Endothelial cell of umbilical vein (primary cell): ENCODE measurements around the gene PRR9. TPM values are rescaled to one million over a fixed set of nuclear protein-coding genes. Genes with fewer than 3 reads are reported as not detected.

Source experiments
- BruUV-seq: library from RNA; stranded (reverse); fragments of 400-500 nt; replicated peaks from 2 replicates; lab custom pipeline; 2021; lab: Mats Ljungman, UMichigan
- CTCF ChIA-PET: fragments of 300-600, 350-600 bp; sonication (Branson Sonifier 250); formaldehyde crosslinking; loops from one replicate; lab custom pipeline; 2021; ENCODE audit warnings: antibody characterized with exemption, inconsistent platforms; lab: Charles Lee
- POLR2A ChIA-PET: fragments of 300-600, 350-600 bp; sonication (Branson Sonifier 250); formaldehyde crosslinking; loops from one replicate; lab custom pipeline; 2021; ENCODE audit warnings: antibody characterized with exemption, inconsistent platforms; lab: Charles Lee
- DNase-seq: peaks from one replicate; pipeline ENCODE4 v3.0.0-alpha.2; 2011; ENCODE audit warnings: low read depth, low spot score
- FAIRE-seq: peaks from 2 replicates; lab custom pipeline; 2011; peaks lifted over from hg19 to GRCh38; lab: Jason Lieb, UNC
- H2AFZ ChIP-seq: 2 replicates; pipeline ENCODE4 v1.6.0; 2012; ENCODE audit warnings: low read depth, low read length, control low read depth, inconsistent platforms
- H3K27ac ChIP-seq: 2 replicates; pipeline ENCODE4 v1.5.1; 2011; ENCODE audit warnings: low read depth, mild to moderate bottlenecking, control low read depth, low read length, moderate library complexity; ENCODE audit not compliant: insufficient read depth
- H3K27me3 ChIP-seq, 2 experiments: 2 replicates each; pipeline versions ENCODE4 v1.6.0 to v1.6.1; 2011; ENCODE audit warnings: low read length in 2 of 2, mixed read lengths in 1 of 2; ENCODE audit not compliant: control insufficient read depth in 2 of 2, insufficient read depth in 2 of 2
- H3K36me3 ChIP-seq, 2 experiments: 2 replicates in 1 of 2; 3 replicates in 1 of 2; pipeline ENCODE4 v1.5.1; 2011; ENCODE audit warnings: low read length in 2 of 2, mild to moderate bottlenecking in 1 of 2, moderate library complexity in 1 of 2; ENCODE audit not compliant: control insufficient read depth in 2 of 2, insufficient read depth in 2 of 2; ENCODE audit errors: extremely low read depth in 1 of 2
- H3K4me1 ChIP-seq: 3 replicates; pipeline ENCODE4 v1.5.1; 2011; ENCODE audit warnings: mild to moderate bottlenecking, low read length; ENCODE audit not compliant: control insufficient read depth, insufficient read depth; ENCODE audit errors: extremely low read depth
- H3K4me2 ChIP-seq: 2 replicates; pipeline ENCODE4 v1.6.1; 2011; ENCODE audit warnings: low read length, control low read depth, mixed read lengths; ENCODE audit not compliant: insufficient read depth
- H3K4me3 ChIP-seq, 3 experiments: fragments of 200-600 bp in 1 of 3; sonication (generic), shearing (Covaris generic) in 1 of 3; replicated peaks in 1 of 3; 2 replicates each; pipeline ENCODE4 v1.5.1; 2011 to 2016; ENCODE audit warnings: control low read depth in 3 of 3, low read length in 3 of 3, mild to moderate bottlenecking in 2 of 3, inconsistent platforms in 1 of 3, low read depth in 1 of 3, moderate library complexity in 1 of 3; ENCODE audit not compliant: insufficient read depth in 1 of 3
- H3K79me2 ChIP-seq: 2 replicates; pipeline ENCODE4 v1.6.0; 2012; ENCODE audit warnings: low read length, inconsistent platforms; ENCODE audit not compliant: control insufficient read depth, insufficient read depth
- H3K9ac ChIP-seq: replicated peaks from 2 replicates; pipeline ENCODE3; 2011; ENCODE audit warnings: low read length, control low read depth; ENCODE audit not compliant: insufficient read depth; ENCODE audit errors: extremely low read depth
- H3K9me1 ChIP-seq: replicated peaks from 3 replicates; pipeline ENCODE4 v1.6.0; 2011; ENCODE audit warnings: mild to moderate bottlenecking, low read length; ENCODE audit not compliant: control insufficient read depth, insufficient read depth; ENCODE audit errors: extremely low read depth
- H3K9me3 ChIP-seq: replicated peaks from 2 replicates; pipeline ENCODE4 v1.5.1; 2012; ENCODE audit warnings: low read length, inconsistent platforms; ENCODE audit not compliant: control insufficient read depth, insufficient read depth
- H4K20me1 ChIP-seq: replicated peaks from 2 replicates; pipeline ENCODE3; 2011; ENCODE audit warnings: mild to moderate bottlenecking, low read length; ENCODE audit not compliant: control insufficient read depth, insufficient read depth; ENCODE audit errors: extremely low read depth
- CTCF ChIP-seq, 2 donors: IDR thresholded peaks; 1 replicate in 1 of 2; 2 replicates in 1 of 2; pipeline ENCODE4 v1.5.1; 2011; ENCODE audit warnings: low read length in 2 of 2, mild to moderate bottlenecking in 2 of 2, moderate library complexity in 2 of 2, control low read depth in 1 of 2, inconsistent platforms in 1 of 2, low read depth in 1 of 2; ENCODE audit not compliant: insufficient read depth in 1 of 2; ENCODE audit errors: extremely low read depth in 1 of 2
- EZH2 ChIP-seq: IDR thresholded peaks from 2 replicates; pipeline ENCODE4 v1.6.1; 2012; ENCODE audit warnings: borderline replicate concordance, low read depth, mild to moderate bottlenecking, moderate library complexity, low read length, inconsistent platforms; ENCODE audit not compliant: severe bottlenecking
- FOS ChIP-seq: IDR thresholded peaks from 2 replicates; pipeline ENCODE4 v1.6.1; 2011; ENCODE audit warnings: mild to moderate bottlenecking, low read length, moderate library complexity, borderline replicate concordance; ENCODE audit not compliant: insufficient read depth
- GATA2 ChIP-seq: IDR thresholded peaks from 2 replicates; pipeline ENCODE4 v1.7.0; 2011; ENCODE audit warnings: low read depth, mild to moderate bottlenecking, moderate library complexity, mixed read lengths, low read length; ENCODE audit not compliant: insufficient read length, insufficient read depth
- JUN ChIP-seq: IDR thresholded peaks from 2 replicates; pipeline ENCODE4 v1.6.1; 2011; ENCODE audit warnings: borderline replicate concordance, low read depth; ENCODE audit not compliant: insufficient read length, insufficient read depth
- MAX ChIP-seq: IDR thresholded peaks from 2 replicates; pipeline ENCODE4 v1.6.1; 2011; ENCODE audit not compliant: insufficient read depth, insufficient read length
- MYC ChIP-seq: IDR thresholded peaks from one replicate; pipeline ENCODE4 v1.6.1; 2011; ENCODE audit warnings: mild to moderate bottlenecking, low read depth, low read length
- POLR2A ChIP-seq: IDR thresholded peaks from 2 replicates; pipeline ENCODE4 v1.6.1; 2012; ENCODE audit warnings: low read depth, mild to moderate bottlenecking, control low read depth, low read length
- POLR2AphosphoS5 ChIP-seq: IDR thresholded peaks from 2 replicates; pipeline ENCODE4 v1.6.1; 2012; ENCODE audit warnings: low read depth, mild to moderate bottlenecking, control low read depth, low read length, moderate library complexity; ENCODE audit not compliant: insufficient read depth
- dilution Hi-C: fragments of 300-500 bp; cut with MboI; formaldehyde crosslinking; loops from one replicate; pipeline ENCODE4 v1.15.0; 2019; ENCODE audit warnings: low sequenced_read_pairs; ENCODE audit not compliant: extremely low pct_ligation_motif_present
- intact Hi-C: fragments of 100-400 bp; cut with micrococcal nuclease; formaldehyde crosslinking; loops from one replicate; pipeline ENCODE4 v1.10.0; 2022
- polyA plus RNA-seq, 4 experiments: library from polyadenylated mRNA; depleted of rRNA in 3 of 4; stranded (reverse) in 3 of 4; unstranded in 1 of 4; fragments of >200 nt; gene quantifications; 2 replicates each; pipeline versions ENCODE4 v1.2.1 to v1.2.3, GENCODE V29; 2011 to 2012; ENCODE audit warnings: missing spikeins in 1 of 4
- total RNA-seq: library from RNA; stranded (reverse); gene quantifications from 2 replicates; pipeline ENCODE4 v1.2.3, GENCODE V29; 2021

Gene PRR9
- total and polyA plus RNA-seq, 2 donors (not counting 3 experiments of a cell fraction or from before 2014, with no cell fraction given) = not detected

DNA sequence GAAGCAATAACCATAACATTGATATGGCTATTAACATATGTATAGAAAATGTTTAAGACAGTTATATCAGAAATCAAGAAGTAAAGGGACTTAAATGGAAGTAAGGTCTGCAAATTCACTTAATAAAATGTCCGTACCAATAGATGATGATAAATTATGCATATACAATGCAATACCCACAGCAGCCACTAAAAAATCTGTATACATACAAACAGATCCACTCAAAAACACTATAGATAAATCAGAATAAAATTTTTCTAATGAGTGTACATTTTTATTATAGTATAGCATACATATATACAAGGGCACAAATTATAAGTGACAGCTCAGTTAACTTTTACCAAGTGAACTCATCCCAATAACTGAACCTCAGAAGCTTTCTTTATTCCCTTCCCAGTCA lies 48.1 kb downstream of the PRR9 start:
- no peaks in the 10 kb centered on the region for H4K20me1 ChIP-seq
- TF ChIP-seq MYC (no peak), JUN (no peak), CTCF (IDR thresholded peaks at IDR 0.05; ENCODE audit: extremely low read depth in 1 of 2, insufficient read depth in 1 of 2, low read depth in 1 of 2, low read length in 2 of 2) (no peak), POLR2AphosphoS5 (no peak), GATA2 (no peak), POLR2A (no peak), FOS (no peak), MAX (no peak), EZH2 (no peak)
- H3K4me2 ChIP-seq = no peak overlapping the region
- H3K9ac ChIP-seq = no peak overlapping the region
- no peaks in the 10 kb centered on the region for H3K9me3 ChIP-seq
- dilution Hi-C loops = no loop called here
- POLR2A ChIA-PET = no interaction called here
- no peak for DNase-seq
- BruUV-seq = no TSS peak
- H3K27ac ChIP-seq = no peak overlapping the region
- no peaks in the 10 kb centered on the region for H3K4me1 ChIP-seq
- no peak for FAIRE-seq
- H3K9me1 ChIP-seq = peaks cover 2% of the 10 kb centered on the region
- intact Hi-C loops = no loop called here
- no peaks in the 10 kb centered on the region for H3K36me3 ChIP-seq
- H2AFZ ChIP-seq = no peak overlapping the region
- no peaks in the 10 kb centered on the region for H3K79me2 ChIP-seq
- H3K4me3 ChIP-seq = no peak overlapping the region
- CTCF ChIA-PET = no interaction called here
- H3K27me3 ChIP-seq = peaks cover 24 to 35% of the 10 kb centered on the region in 2 experiments

Other genes with a start within 250 kb of the PRR9 start
- gene SPRR4, start 246.9 kb upstream of the PRR9 start, total RNA-seq = not detected in 2 replicates
- gene SPRR4, start 246.9 kb upstream of the PRR9 start, polyA plus RNA-seq = not detected in 2 replicates
- gene SPRR1A, start 233.5 kb upstream of the PRR9 start, total RNA-seq = not detected in 2 replicates
- gene SPRR1A, start 233.5 kb upstream of the PRR9 start, polyA plus RNA-seq = not detected in 2 replicates
- not detected in 2 replicates for gene SPRR3, start 215.8 kb upstream of the PRR9 start, total RNA-seq
- gene SPRR3, start 215.8 kb upstream of the PRR9 start, polyA plus RNA-seq = not detected in 2 replicates
- not detected in 2 replicates for gene SPRR1B, start 186.4 kb upstream of the PRR9 start, total RNA-seq
- gene SPRR1B, start 186.4 kb upstream of the PRR9 start, polyA plus RNA-seq = not detected in 2 replicates
- gene SPRR2D, start 176.5 kb upstream of the PRR9 start, total RNA-seq = not detected in 2 replicates
- gene SPRR2D, start 176.5 kb upstream of the PRR9 start, polyA plus RNA-seq = not detected in 2 replicates
- gene SPRR2A, start 160.1 kb upstream of the PRR9 start, total RNA-seq = not detected in 2 replicates
- gene SPRR2A, start 160.1 kb upstream of the PRR9 start, polyA plus RNA-seq = not detected in 2 replicates
- gene SPRR2B, start 146.0 kb upstream of the PRR9 start, total RNA-seq = not detected in 2 replicates
- gene SPRR2B, start 146.0 kb upstream of the PRR9 start, polyA plus RNA-seq = not detected in 2 replicates
- gene SPRR2E, start 123.1 kb upstream of the PRR9 start, total RNA-seq = not detected in 2 replicates
- not detected in 2 replicates for gene SPRR2E, start 123.1 kb upstream of the PRR9 start, polyA plus RNA-seq
- gene SPRR2F, start 104.1 kb upstream of the PRR9 start, total RNA-seq = not detected in 2 replicates
- gene SPRR2F, start 104.1 kb upstream of the PRR9 start, polyA plus RNA-seq = not detected in 2 replicates
- gene SPRR2G, start 66.7 kb upstream of the PRR9 start, total RNA-seq = not detected in 2 replicates
- gene SPRR2G, start 66.7 kb upstream of the PRR9 start, polyA plus RNA-seq = not detected in 2 replicates
- not detected in 2 replicates for gene LELP1, start 14.2 kb upstream of the PRR9 start, total RNA-seq
- not detected in 2 replicates for gene LELP1, start 14.2 kb upstream of the PRR9 start, polyA plus RNA-seq
- not detected in 2 replicates for gene LORICRIN, start 42.1 kb downstream of the PRR9 start, total RNA-seq
- gene LORICRIN, start 42.1 kb downstream of the PRR9 start, polyA plus RNA-seq = not detected in 2 replicates
- not detected in 2 replicates for gene PGLYRP3, start 95.4 kb downstream of the PRR9 start, total RNA-seq
- gene PGLYRP3, start 95.4 kb downstream of the PRR9 start, polyA plus RNA-seq = not detected in 2 replicates
- not detected in 2 replicates for gene PGLYRP4, start 131.3 kb downstream of the PRR9 start, total RNA-seq
- gene PGLYRP4, start 131.3 kb downstream of the PRR9 start, polyA plus RNA-seq = not detected in 2 replicates
- gene S100A9, start 140.3 kb downstream of the PRR9 start, total RNA-seq = not detected in 2 replicates
- not detected in 2 replicates for gene S100A9, start 140.3 kb downstream of the PRR9 start, polyA plus RNA-seq
- not detected in 2 replicates for gene S100A12, start 158.0 kb downstream of the PRR9 start, total RNA-seq
- gene S100A12, start 158.0 kb downstream of the PRR9 start, polyA plus RNA-seq = not detected in 2 replicates
- not detected in 2 replicates for gene S100A8, start 173.5 kb downstream of the PRR9 start, total RNA-seq
- gene S100A8, start 173.5 kb downstream of the PRR9 start, polyA plus RNA-seq = not detected in 2 replicates
- gene S100A7A, start 198.9 kb downstream of the PRR9 start, total RNA-seq = not detected in 2 replicates
- gene S100A7A, start 198.9 kb downstream of the PRR9 start, polyA plus RNA-seq = not detected in 2 replicates
- gene S100A7, start 243.1 kb downstream of the PRR9 start, total RNA-seq = not detected in 2 replicates
- not detected in 2 replicates for gene S100A7, start 243.1 kb downstream of the PRR9 start, polyA plus RNA-seq